HepG2 (cell line): Measurements from ENCODE around the gene LRRTM1. TPM values are rescaled to one million over a fixed set of nuclear protein-coding genes. Genes with fewer than 3 reads are reported as not detected.

ENCODE experiments used
- ATAC-seq: fragments of 200-7000 bp; cut with Tn5 transposase; 3 replicates; pipeline ENCODE4 v1.9.1; 2020; ENCODE audit warnings: mild to moderate bottlenecking, moderate library complexity
- BruUV-seq: library from RNA; stranded (reverse); fragments of 400-500 nt; replicated peaks from 2 replicates; lab custom pipeline; 2021; lab: Mats Ljungman, UMichigan
- CTCF ChIA-PET: fragments of 300-600 bp; formaldehyde crosslinking; extraction: SDS; loops from one replicate; lab custom pipeline; 2021; ENCODE audit warnings: low total read pairs, inconsistent platforms, low intra/inter-chr PET ratio; lab: Yijun Ruan, JAX
- POLR2A ChIA-PET: fragments of 350-600 bp; sonication (Branson Sonifier 250); formaldehyde crosslinking; loops from one replicate; lab custom pipeline; 2020; ENCODE audit warnings: antibody characterized with exemption, inconsistent platforms; lab: Yijun Ruan, JAX
- DNase-seq: peaks from one replicate; pipeline ENCODE4 v3.0.0-alpha.2; 2015; ENCODE audit warnings: low spot score
- FAIRE-seq: peaks from 3 replicates; lab custom pipeline; 2011; peaks lifted over from hg19 to GRCh38; lab: Jason Lieb, UNC
- H2AFZ ChIP-seq: one replicate; pipeline ENCODE4 v1.6.1; 2011; ENCODE audit warnings: low read length, inconsistent platforms
- H3K27ac ChIP-seq: fragments of 300-600 bp; 3 replicates; pipeline ENCODE4 v1.8.0; 2011; ENCODE audit warnings: mixed run types, mild to moderate bottlenecking, mixed read lengths, low read length, inconsistent platforms; ENCODE audit not compliant: insufficient read depth; ENCODE audit errors: extremely low read length
- H3K27me3 ChIP-seq, 2 experiments: fragments of 200-600 bp in 1 of 2; 2 replicates in 1 of 2; 3 replicates in 1 of 2; pipeline versions ENCODE4 v1.6.0 to v1.8.0; 2011; ENCODE audit warnings: low read length in 2 of 2, mild to moderate bottlenecking in 2 of 2, moderate library complexity in 2 of 2, inconsistent platforms in 1 of 2; ENCODE audit not compliant: insufficient read depth in 2 of 2, control insufficient read depth in 1 of 2
- H3K36me3 ChIP-seq, 2 experiments: fragments of 200-600 bp in 1 of 2; replicated peaks in 1 of 2; 2 replicates in 1 of 2; 3 replicates in 1 of 2; pipeline versions ENCODE4 v1.5.1 to v1.8.0; 2011; ENCODE audit warnings: low read length in 2 of 2, inconsistent platforms in 1 of 2; ENCODE audit not compliant: insufficient read depth in 2 of 2, control insufficient read depth in 1 of 2
- H3K4me1 ChIP-seq: 2 replicates; pipeline ENCODE4 v1.5.1; 2012; ENCODE audit warnings: low read length, inconsistent platforms; ENCODE audit not compliant: insufficient read depth
- H3K4me2 ChIP-seq: 2 replicates; pipeline ENCODE4 v1.6.0; 2011; ENCODE audit warnings: low read depth, low read length, inconsistent platforms
- H3K4me3 ChIP-seq, 3 experiments: fragments of 200-600 bp in 1 of 3; sonication (generic), shearing (Covaris generic) in 1 of 3; replicated peaks in 1 of 3; 2 replicates each; pipeline ENCODE4 v1.5.1; 2011 to 2016; ENCODE audit warnings: low read length in 3 of 3, inconsistent platforms in 2 of 3, low read depth in 2 of 3, mild to moderate bottlenecking in 2 of 3, control low read depth in 1 of 3, mixed read lengths in 1 of 3; ENCODE audit not compliant: insufficient read depth in 1 of 3
- H3K79me2 ChIP-seq: one replicate; pipeline ENCODE4 v1.6.1; 2011; ENCODE audit warnings: low read length, inconsistent platforms; ENCODE audit not compliant: insufficient read depth
- H3K9ac ChIP-seq: 2 replicates; pipeline ENCODE4 v1.6.0; 2011; ENCODE audit warnings: mild to moderate bottlenecking, low read depth, low read length, inconsistent platforms; ENCODE audit not compliant: insufficient read depth
- H3K9me3 ChIP-seq: 2 replicates; pipeline ENCODE4 v1.5.1; 2012; ENCODE audit warnings: mild to moderate bottlenecking, low read length
- H4K20me1 ChIP-seq: 2 replicates; pipeline ENCODE4 v1.6.0; 2011; ENCODE audit warnings: inconsistent platforms, mild to moderate bottlenecking, low read length, moderate library complexity; ENCODE audit not compliant: insufficient read depth
- MTA1 ChIP-seq: sonication (generic); formaldehyde crosslinking; IDR thresholded peaks from 2 replicates; pipeline ENCODE4 v1.4.0; 2020; ENCODE audit warnings: missing genetic modification reagents, mild to moderate bottlenecking, borderline replicate concordance
- NFAT5 ChIP-seq: sonication (generic); formaldehyde crosslinking; IDR thresholded peaks from 2 replicates; pipeline ENCODE4 v1.4.0; 2020; ENCODE audit warnings: missing genetic modification reagents
- RFX5 ChIP-seq: IDR thresholded peaks from 2 replicates; pipeline ENCODE4 v1.6.1; 2011; ENCODE audit warnings: low read depth, low read length, improper control_type of control experiment
- SIN3B ChIP-seq: fragments of 150-350 bp; IDR thresholded peaks from 2 replicates; pipeline ENCODE4 v1.6.1; 2014; ENCODE audit warnings: low read length
- ZNF121 ChIP-seq: sonication (generic); formaldehyde crosslinking; IDR thresholded peaks from 2 replicates; pipeline ENCODE4 v1.5.0; 2020; ENCODE audit warnings: mild to moderate bottlenecking, missing genetic modification reagents
- ZNF737 ChIP-seq: sonication (generic); formaldehyde crosslinking; IDR thresholded peaks from 2 replicates; pipeline ENCODE4 v1.5.0; 2020; ENCODE audit warnings: missing genetic modification reagents, mild to moderate bottlenecking, borderline replicate concordance
- WGBS: methylation state at CpG from one replicate; pipeline ENCODE4 v1.1.6; 2017; ENCODE audit warnings: low lambda C conversion rate; 5-methylcytosine and 5-hydroxymethylcytosine counted together
- in situ Hi-C: cut with HindIII; loops from 2 replicates; pipeline ENCODE4 v1.10.0; 2017; ENCODE audit warnings: low pct_unique_long_range_greater_than_20kb; ENCODE audit not compliant: extremely low pct_ligation_motif_present
- intact Hi-C: fragments of 100-400 bp; cut with micrococcal nuclease; formaldehyde crosslinking; loops from one replicate; pipeline ENCODE4 v1.10.0; 2022; ENCODE audit not compliant: unreplicated experiment
- polyA plus RNA-seq, 8 experiments: library from polyadenylated mRNA; depleted of rRNA in 3 of 8; stranded (reverse) in 7 of 8; unstranded in 1 of 8; fragments of >200 nt; fragmentation: Illumina TruSeq in 4 of 8; extraction: Trizol in 4 of 8; gene quantifications; 2 replicates each; pipeline versions ENCODE4 v1.2.1 to v1.2.3, GENCODE V29; 2011 to 2016; ENCODE audit warnings: low read depth in 4 of 8, missing spikeins in 1 of 8, mixed read lengths in 1 of 8; ENCODE audit not compliant: insufficient read depth in 1 of 8
- total RNA-seq, 5 experiments: library from RNA; depleted of rRNA; stranded (reverse); fragments of >200 nt; fragmentation: Illumina TruSeq; extraction: Trizol; gene quantifications; 2 replicates each; pipeline ENCODE4 v1.2.3, GENCODE V29; 2016; ENCODE audit warnings: low read depth in 1 of 5
- TF ChIP-seq, protein P1 (sequence below): sonication (generic); formaldehyde crosslinking; IDR thresholded peaks from 2 replicates; pipeline ENCODE4 v1.5.0; 2020; ENCODE audit warnings: mild to moderate bottlenecking, missing genetic modification reagents

LRRTM1 gene
- total and polyA plus RNA-seq, 2 of the 13 experiments (the other 11 are each of a cell fraction or from before 2014, with no cell fraction given): not detected

DNA sequence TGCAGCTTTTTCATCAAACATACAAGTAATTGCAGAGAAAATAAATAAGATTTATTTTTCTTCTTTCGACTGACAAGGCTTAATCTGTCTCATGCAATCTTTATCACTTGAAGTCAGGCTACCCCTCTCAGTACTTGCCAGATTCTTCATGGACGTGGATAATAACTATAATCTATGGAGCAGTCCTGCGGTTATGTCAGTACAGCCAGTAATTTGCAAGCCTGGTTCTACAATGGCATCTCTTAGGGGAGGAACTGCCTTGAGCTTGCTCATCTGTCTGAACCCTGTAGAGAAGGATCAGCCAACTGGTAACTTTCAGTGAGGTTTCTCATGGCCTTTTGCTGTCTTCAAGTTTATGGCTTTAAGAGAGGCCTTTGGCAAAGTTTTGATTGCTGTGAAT lies 35.5 kb upstream of the LRRTM1 start:
- Histone ChIP-seq H3K79me2 (no peaks in the 10 kb centered on the region), H3K9ac (no peak overlapping the region), H3K27me3 (no peaks in the 10 kb centered on the region), H3K9me3 (peaks cover 42% of the 10 kb centered on the region), H4K20me1 (no peaks in the 10 kb centered on the region), H3K36me3 (no peaks in the 10 kb centered on the region), H3K4me3 (no peak overlapping the region), H3K4me2 (no peak overlapping the region), H2AFZ (no peak overlapping the region), H3K4me1 (no peaks in the 10 kb centered on the region), H3K27ac (no peak overlapping the region)
- BruUV-seq: no TSS peak
- ChIA-PET POLR2A (no interaction called here), CTCF (no interaction called here)
- in situ Hi-C loops: no loop called here
- FAIRE-seq (no peak), DNase-seq (no peak), ATAC-seq (no peak)
- intact Hi-C loops: no loop called here
- TF ChIP-seq MTA1 (CRISPR knock-in tag) (no peak), SIN3B (no peak), RFX5 (no peak), ZNF737 (CRISPR knock-in tag) (no peak)
- TF ChIP-seq, all 625 proteins: peak for 0
- WGBS: 30% methylated on average over 3 of the region's 3 CpGs

GRCh38 chr2:80338794-80339193 lies 34.2 kb upstream of the LRRTM1 start:
- no peak overlapping the region for H3K27ac ChIP-seq
- FAIRE-seq (no peak), DNase-seq (no peak), ATAC-seq (no peak)
- H3K36me3 ChIP-seq: no peaks in the 10 kb centered on the region
- no peak overlapping the region for H3K9ac ChIP-seq
- H3K4me3 ChIP-seq: no peak overlapping the region
- CTCF ChIA-PET: no interaction called here
- 5% methylated on average over 2 of the region's 2 CpGs for WGBS
- intact Hi-C loops (no loop called here), in situ Hi-C loops (no loop called here)
- no peaks in the 10 kb centered on the region for H3K27me3 ChIP-seq
- H3K4me2 ChIP-seq: no peak overlapping the region
- BruUV-seq: no TSS peak
- H2AFZ ChIP-seq: no peak overlapping the region
- H3K79me2 ChIP-seq: no peaks in the 10 kb centered on the region
- H3K9me3 ChIP-seq: peaks cover 45% of the 10 kb centered on the region; the same call in 1 of the 2 replicates
- no peaks in the 10 kb centered on the region for H4K20me1 ChIP-seq
- no peaks in the 10 kb centered on the region for H3K4me1 ChIP-seq
- POLR2A ChIA-PET: no interaction called here
- no peak for TF ChIP-seq NFAT5 (CRISPR knock-in tag)
- TF ChIP-seq ZNF121 (CRISPR knock-in tag): no peak
- TF ChIP-seq, protein P1, sequence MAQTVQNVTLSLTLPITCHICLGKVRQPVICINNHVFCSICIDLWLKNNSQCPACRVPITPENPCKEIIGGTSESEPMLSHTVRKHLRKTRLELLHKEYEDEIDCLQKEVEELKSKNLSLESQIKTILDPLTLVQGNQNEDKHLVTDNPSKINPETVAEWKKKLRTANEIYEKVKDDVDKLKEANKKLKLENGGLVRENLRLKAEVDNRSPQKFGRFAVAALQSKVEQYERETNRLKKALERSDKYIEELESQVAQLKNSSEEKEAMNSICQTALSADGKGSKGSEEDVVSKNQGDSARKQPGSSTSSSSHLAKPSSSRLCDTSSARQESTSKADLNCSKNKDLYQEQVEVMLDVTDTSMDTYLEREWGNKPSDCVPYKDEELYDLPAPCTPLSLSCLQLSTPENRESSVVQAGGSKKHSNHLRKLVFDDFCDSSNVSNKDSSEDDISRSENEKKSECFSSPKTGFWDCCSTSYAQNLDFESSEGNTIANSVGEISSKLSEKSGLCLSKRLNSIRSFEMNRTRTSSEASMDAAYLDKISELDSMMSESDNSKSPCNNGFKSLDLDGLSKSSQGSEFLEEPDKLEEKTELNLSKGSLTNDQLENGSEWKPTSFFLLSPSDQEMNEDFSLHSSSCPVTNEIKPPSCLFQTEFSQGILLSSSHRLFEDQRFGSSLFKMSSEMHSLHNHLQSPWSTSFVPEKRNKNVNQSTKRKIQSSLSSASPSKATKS (CRISPR knock-in tag): no peak
